Heart left ventricle (tissue), 16 donors: ENCODE results near the gene CSNK1D. TPM values are rescaled to one million over a fixed set of nuclear protein-coding genes. Genes with fewer than 3 reads are reported as not detected.

Experiments
- ATAC-seq, 4 donors: fragments of 200-7000 bp; cut with Tn5 transposase; one replicate each; pipeline ENCODE4 v1.9.1; 2020 to 2022; ENCODE audit warnings: moderate library complexity in 4 of 4, mild to moderate bottlenecking in 3 of 4, moderate number of reproducible peaks in 1 of 4
- DNase-seq, 5 donors: peaks; one replicate each; pipeline ENCODE4 v3.0.0-alpha.2; 2020
- H3K27ac ChIP-seq, 12 donors: fragments of 200-600 bp; sonication (generic) in 4 of 12; one replicate each; pipeline versions ENCODE4 v1.5.0 to v1.8.0; 2016 to 2022; ENCODE audit warnings: mild to moderate bottlenecking in 2 of 12
- H3K27me3 ChIP-seq, 9 donors: fragments of 200-600 bp; sonication (generic) in 2 of 9; one replicate each; pipeline versions ENCODE4 v1.5.1 to v1.8.0; 2016 to 2022; ENCODE audit warnings: mild to moderate bottlenecking in 3 of 9
- H3K36me3 ChIP-seq, 9 donors: fragments of 200-600 bp; sonication (generic) in 2 of 9; one replicate each; pipeline versions ENCODE4 v1.5.0 to v1.8.0; 2018 to 2022; ENCODE audit warnings: mild to moderate bottlenecking in 2 of 9
- H3K4me1 ChIP-seq, 12 donors: fragments of 200-600 bp; sonication (generic) in 4 of 12; one replicate each; pipeline versions ENCODE4 v1.5.0 to v1.8.0; 2016 to 2022; ENCODE audit warnings: mild to moderate bottlenecking in 3 of 12
- H3K4me3 ChIP-seq, 12 donors: fragments of 200-600 bp; sonication (generic) in 4 of 12; one replicate each; pipeline versions ENCODE4 v1.5.0 to v1.8.0; 2017 to 2022; ENCODE audit warnings: mild to moderate bottlenecking in 9 of 12, moderate library complexity in 4 of 12
- H3K9me3 ChIP-seq, 12 donors: fragments of 200-600 bp; sonication (generic) in 4 of 12; one replicate each; pipeline versions ENCODE4 v1.5.0 to v1.8.0; 2016 to 2022; ENCODE audit warnings: mild to moderate bottlenecking in 1 of 12
- CTCF ChIP-seq, 12 donors: fragments of 200-600 bp; sonication (generic) in 4 of 12; IDR thresholded peaks; one replicate each; pipeline versions ENCODE4 v1.5.0 to v1.8.0; 2018 to 2022; ENCODE audit warnings: antibody characterized with exemption in 12 of 12, mild to moderate bottlenecking in 5 of 12
- POLR2A ChIP-seq, 2 donors: fragments of 450-650 bp; IDR thresholded peaks; one replicate each; pipeline ENCODE4 v1.6.1; 2017; ENCODE audit warnings: antibody characterized with exemption in 2 of 2, mild to moderate bottlenecking in 2 of 2, moderate library complexity in 2 of 2
- WGBS, 4 donors: extraction: QIAGEN DNeasy Blood & Tissue Kit in 2 of 4; methylation state at CpG; one replicate each; pipeline versions ENCODE4 v1.1.5 to v1.1.7; 2013 to 2018; 5-methylcytosine and 5-hydroxymethylcytosine counted together
- intact Hi-C, 10 donors: fragments of 100-400 bp; cut with DNase I; formaldehyde crosslinking; loops; one replicate each; pipeline versions ENCODE4 v1.11.1 to v1.14.2; 2022
- polyA plus RNA-seq, 2 donors: library from polyadenylated mRNA; stranded (reverse); fragments of 200-250 nt; gene quantifications; one replicate each; pipeline ENCODE4 v1.2.3, GENCODE V29; 2013
- total RNA-seq, 9 donors: library from RNA; depleted of rRNA in 2 of 9; stranded (reverse); fragments of >200 nt in 2 of 9; fragmentation: NEBNext Ultra II Directional in 3 of 9; extraction: Animal tissue kit (Norgen Biotek cat#: 25700) in 3 of 9; gene quantifications; one replicate each; pipeline versions ENCODE4 v1.1.0 to v1.2.4, GENCODE V29; 2016 to 2023
- donor health status: ischemic (EF 13 %, LVEDD 7.1; RV severe dilation, severe dysfunction).
- donor health status: healthy with polysubstance abuse.
- donor health status: DM: no; HTN: yes; CAD: no.
- donor health status: DM: no; HTN: no; CAD: no.
- donor health status: ischemic (EF 25% LVEDD 6.9; RV normal size, moderate dysfunction).
- donor health status: ischemic (EF 25% LVEDD 5.7; RV mildly dilated, moderate dysfunction).
- donor health status: healthy.
- donor health status: DM: yes; HTN: yes; CAD: no.
- donor health status: ischemic (EF 35%, LVEDD 5.7; RV mildly dilated, moderate dysfunction).
- donor health status: nonischemic (EF 11% LVEDD 7.7; RV severe dilation, severe dysfunction).
- donor health status: DM: yes; HTN: yes; CAD: no.
- donor health status: PGD.
- donor health status: ischemic (EF 29% LVEDD 5.4; RV normal size, mild dysfunction).
- donor health status: nonischemic (EF 23%, LVEDD 6.1; RV moderate dilation, normal function).

The CSNK1D gene
- total and polyA plus RNA-seq, 11 donors, result 38.4 to 88.1 (median 66.1) TPM

DNA sequence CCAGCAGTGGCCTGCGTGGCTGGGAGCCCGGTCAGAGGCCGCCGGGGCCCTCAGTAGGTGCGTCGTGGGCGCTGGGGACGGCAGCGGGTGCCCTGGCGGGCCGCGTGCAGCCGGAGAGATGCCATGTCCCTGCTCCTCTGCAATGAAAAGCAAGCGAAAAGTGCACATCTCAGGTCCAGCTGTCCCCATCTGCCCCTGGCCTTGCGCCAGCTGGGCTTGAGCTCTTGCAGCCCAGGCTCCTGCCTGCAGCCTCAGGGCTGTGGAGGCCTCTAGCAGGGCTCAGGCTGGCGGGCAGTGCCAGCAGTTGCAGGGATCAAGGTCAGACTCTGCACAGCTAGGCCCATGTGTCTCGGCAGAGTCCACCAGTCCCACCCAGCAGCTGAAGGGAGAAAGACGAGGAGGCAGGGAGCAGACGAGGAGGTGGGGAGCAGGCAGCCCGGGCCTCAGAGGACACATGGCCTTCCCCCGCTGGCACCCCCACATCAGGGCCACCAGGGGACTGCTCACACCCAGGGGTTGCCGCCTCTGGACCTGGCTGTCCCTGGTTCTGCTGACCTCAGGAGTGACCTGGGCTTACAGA is 33.5 kb downstream of the CSNK1D start:
- Histone ChIP-seq H3K9me3 (no peaks in the 10 kb centered on the region), H3K27me3 (no peaks in the 10 kb centered on the region), H3K4me1 (peaks cover 49 to 90% (median 75%) of the 10 kb centered on the region in 12 donors), H3K27ac (peak overlapping the region in 11 of 12 donors; percentile 48 to 86 (median 73)), H3K36me3 (peaks cover 0 to 73% (median 30%) of the 10 kb centered on the region in 9 donors), H3K4me3 (no peak overlapping the region)
- DNase-seq, result peak in 2 of 5 donors; percentile 60 to 62
- no peak for TF ChIP-seq POLR2A (IDR thresholded peaks at IDR 0.05)
- no peak for TF ChIP-seq CTCF (IDR thresholded peaks at IDR 0.05)
- 47 to 78% (median 70%) methylated on average over 16 to 22 of the region's 22 CpGs for WGBS, 4 donors
- intact Hi-C loops, result loop anchor here in 8 of 10 donors (5.0 to 10.0 kb wide), 5 partner anchors 32 to 85 kb away; partner anchors contain the start of gene CSNK1D (in 2 of the 8)
- no peak for ATAC-seq

DNA sequence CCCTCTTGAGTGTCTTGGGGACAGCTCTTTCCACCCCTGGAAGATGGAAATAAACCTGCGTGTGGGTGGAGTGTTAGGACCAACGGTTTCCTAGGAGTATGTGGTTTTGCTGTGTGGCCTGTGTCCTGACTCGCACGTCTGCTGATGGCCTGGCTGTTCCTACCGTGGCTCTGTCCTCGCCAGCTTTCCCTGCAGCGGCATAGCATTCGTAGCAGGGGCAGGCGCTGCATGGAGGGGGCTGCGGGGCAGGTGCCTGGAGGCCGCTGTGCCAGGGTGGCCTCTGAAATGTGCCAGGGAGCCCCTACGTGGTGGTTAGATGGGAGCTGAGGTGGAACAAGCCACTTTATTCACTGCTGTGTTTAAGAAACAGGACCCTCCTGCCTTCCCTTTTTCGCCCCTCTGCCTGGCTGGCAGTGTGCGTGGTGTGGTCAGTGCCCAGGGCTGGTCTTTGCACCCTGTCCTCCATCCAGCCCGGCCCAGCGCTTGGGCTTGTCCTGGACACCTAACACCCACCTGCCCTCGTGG is 34.0 kb downstream of the CSNK1D start:
- H3K4me1 ChIP-seq, result peaks cover 49 to 95% (median 75%) of the 10 kb centered on the region in 12 donors
- no peak for DNase-seq
- H3K4me3 ChIP-seq, result peak overlapping the region in 4 of 12 donors; percentile 20 to 34 (median 27)
- whole genome bisulfite sequencing, 4 donors, result 77 to 81% (median 79%) methylated on average over 17 of the region's 17 CpGs
- H3K36me3 ChIP-seq, result peaks cover 0 to 68% (median 24%) of the 10 kb centered on the region in 9 donors
- peak overlapping the region; percentile 6 to 86 (median 62) for H3K27ac ChIP-seq
- H3K9me3 ChIP-seq, result no peaks in the 10 kb centered on the region
- ATAC-seq, result no peak
- no peak for TF ChIP-seq CTCF (IDR thresholded peaks at IDR 0.05)
- no peak for TF ChIP-seq POLR2A (IDR thresholded peaks at IDR 0.05)
- intact Hi-C loops, result loop anchor here in 7 of 10 donors (5.0 to 10.0 kb wide), 5 partner anchors 33 to 85 kb away; partner anchors contain the start of gene CSNK1D (in 2 of the 7)
- H3K27me3 ChIP-seq, result no peaks in the 10 kb centered on the region

DNA sequence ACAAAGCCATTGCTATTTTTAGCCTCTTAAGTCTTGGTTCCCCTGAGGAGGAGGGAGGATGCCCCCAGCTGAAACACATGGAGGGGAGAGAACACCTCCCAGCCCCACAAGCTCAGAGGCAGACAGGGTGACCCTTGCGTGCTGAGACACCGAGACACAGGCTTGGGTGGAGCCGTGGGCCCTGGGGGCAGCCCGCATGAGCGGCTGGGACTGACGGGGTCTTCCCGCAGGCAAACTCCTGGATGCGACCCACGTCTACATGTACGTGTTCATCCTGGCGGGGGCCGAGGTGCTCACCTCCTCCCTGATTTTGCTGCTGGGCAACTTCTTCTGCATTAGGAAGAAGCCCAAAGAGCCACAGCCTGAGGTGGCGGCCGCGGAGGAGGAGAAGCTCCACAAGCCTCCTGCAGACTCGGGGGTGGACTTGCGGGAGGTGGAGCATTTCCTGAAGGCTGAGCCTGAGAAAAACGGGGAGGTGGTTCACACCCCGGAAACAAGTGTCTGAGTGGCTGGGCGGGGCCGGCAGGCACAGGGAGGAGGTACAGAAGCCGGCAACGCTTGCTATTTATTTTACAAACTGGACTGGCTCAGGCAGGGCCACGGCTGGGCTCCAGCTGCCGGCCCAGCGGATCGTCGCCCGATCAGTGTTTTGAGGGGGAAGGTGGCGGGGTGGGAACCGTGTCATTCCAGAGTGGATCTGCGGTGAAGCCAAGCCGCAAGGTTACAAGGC is 34.9 kb downstream of the CSNK1D start:
- peaks cover 0 to 59% (median 16%) of the 10 kb centered on the region in 9 donors for H3K36me3 ChIP-seq
- intact Hi-C loops, result loop anchor here in 7 of 10 donors (5.0 to 10.0 kb wide), 5 partner anchors 34 to 86 kb away; partner anchors contain the start of gene CSNK1D (in 2 of the 7)
- peak overlapping the region in 8 of 12 donors; percentile 0 to 34 (median 22) for H3K4me3 ChIP-seq
- ATAC-seq, result peak in 3 of 4 donors; percentile 19 to 42 (median 27)
- DNase-seq, result peak; percentile 78 to 87 (median 85)
- no peaks in the 10 kb centered on the region for H3K9me3 ChIP-seq
- TF ChIP-seq CTCF (IDR thresholded peaks at IDR 0.05), result no peak
- peak in 1 of 2 donors; percentile 55 for TF ChIP-seq POLR2A (IDR thresholded peaks at IDR 0.05)
- H3K27me3 ChIP-seq, result no peaks in the 10 kb centered on the region
- 20 to 36% (median 24%) methylated on average over 18 to 33 of the region's 33 CpGs for WGBS, 4 donors
- H3K27ac ChIP-seq, result peak overlapping the region; percentile 6 to 86 (median 60)
- H3K4me1 ChIP-seq, result peaks cover 49 to 94% (median 73%) of the 10 kb centered on the region in 12 donors
